Liver (tissue), 9 donors: ENCODE measurements around the gene GNB1L. TPM values are rescaled to one million over a fixed set of nuclear protein-coding genes. Genes with fewer than 3 reads are reported as not detected.

Experiments
- DNase-seq: peaks from one replicate; pipeline ENCODE4 v3.0.0-alpha.2; 2017; ENCODE audit warnings: low spot score
- H3K27ac ChIP-seq, 2 donors: one replicate each; pipeline ENCODE4 v1.7.0; 2013; ENCODE audit warnings: inconsistent platforms in 2 of 2, low read length in 2 of 2, control low read depth in 1 of 2, low read depth in 1 of 2, mild to moderate bottlenecking in 1 of 2
- H3K27me3 ChIP-seq, 4 donors: one replicate each; pipeline versions ENCODE4 v1.6.1 to v1.7.0; 2013; ENCODE audit warnings: low read length in 3 of 4, inconsistent platforms in 1 of 4, mild to moderate bottlenecking in 1 of 4, moderate library complexity in 1 of 4; ENCODE audit not compliant: control insufficient read depth in 4 of 4, insufficient read depth in 4 of 4
- H3K36me3 ChIP-seq, 4 donors: one replicate each; pipeline versions ENCODE4 v1.6.1 to v1.7.0; 2013; ENCODE audit warnings: low read length in 3 of 4, mild to moderate bottlenecking in 3 of 4, low read depth in 1 of 4, moderate library complexity in 1 of 4; ENCODE audit not compliant: control insufficient read depth in 4 of 4, insufficient read depth in 3 of 4
- H3K4me1 ChIP-seq, 4 donors: one replicate each; pipeline versions ENCODE4 v1.6.1 to v1.7.0; 2013; ENCODE audit warnings: low read length in 3 of 4, mild to moderate bottlenecking in 3 of 4, moderate library complexity in 1 of 4; ENCODE audit not compliant: control insufficient read depth in 4 of 4, insufficient read depth in 4 of 4
- H3K4me3 ChIP-seq, 3 donors: one replicate each; pipeline versions ENCODE4 v1.6.1 to v1.7.0; 2013; ENCODE audit warnings: low read length in 3 of 3, control low read depth in 1 of 3, low read depth in 1 of 3, mild to moderate bottlenecking in 1 of 3
- H3K9ac ChIP-seq, 2 donors: one replicate each; pipeline ENCODE4 v1.7.0; 2013; ENCODE audit warnings: low read length in 2 of 2, mild to moderate bottlenecking in 2 of 2, moderate library complexity in 2 of 2, control low read depth in 1 of 2, low read depth in 1 of 2
- H3K9me3 ChIP-seq, 4 donors: one replicate each; pipeline versions ENCODE4 v1.6.1 to v1.7.0; 2013; ENCODE audit warnings: low read length in 3 of 4; ENCODE audit not compliant: control insufficient read depth in 4 of 4
- ATF3 ChIP-seq: IDR thresholded peaks from 2 replicates; pipeline ENCODE4 v1.6.1; 2016; ENCODE audit warnings: antibody characterized with exemption
- CTCF ChIP-seq: fragments of 150-350 bp; IDR thresholded peaks from 2 replicates; pipeline ENCODE4 v1.5.1; 2017; ENCODE audit warnings: improper control_type of control experiment, low read depth, low read length; ENCODE audit not compliant: missing input control
- EGR1 ChIP-seq, 2 donors: IDR thresholded peaks; 2 replicates each; pipeline ENCODE4 v1.6.1; 2016 to 2018; ENCODE audit warnings: antibody characterized with exemption in 2 of 2, low read depth in 2 of 2
- FOXA1 ChIP-seq: IDR thresholded peaks from 2 replicates; pipeline ENCODE4 v1.6.1; 2016; ENCODE audit warnings: antibody characterized with exemption
- FOXA2 ChIP-seq: IDR thresholded peaks from 2 replicates; pipeline ENCODE4 v1.6.1; 2016; ENCODE audit warnings: antibody characterized with exemption
- GABPA ChIP-seq, 2 donors: IDR thresholded peaks in 1 of 2; conservative IDR thresholded peaks in 1 of 2; 2 replicates each; pipeline ENCODE4 v1.6.1; 2016; ENCODE audit warnings: antibody characterized with exemption in 2 of 2, mild to moderate bottlenecking in 1 of 2, moderate library complexity in 1 of 2
- HNF4A ChIP-seq, 2 donors: conservative IDR thresholded peaks; 2 replicates each; pipeline ENCODE4 v1.6.1; 2016; ENCODE audit warnings: antibody characterized with exemption in 2 of 2, mild to moderate bottlenecking in 2 of 2
- HNF4G ChIP-seq: IDR thresholded peaks from 2 replicates; pipeline ENCODE4 v1.6.1; 2016; ENCODE audit warnings: antibody characterized with exemption
- JUND ChIP-seq, 2 donors: IDR thresholded peaks; 2 replicates each; pipeline ENCODE4 v1.6.1; 2016; ENCODE audit warnings: antibody characterized with exemption in 2 of 2
- MAX ChIP-seq: IDR thresholded peaks from 2 replicates; pipeline ENCODE4 v1.6.1; 2016; ENCODE audit warnings: antibody characterized with exemption
- NR2F2 ChIP-seq: IDR thresholded peaks from 2 replicates; pipeline ENCODE4 v1.6.1; 2016; ENCODE audit warnings: antibody characterized with exemption
- RAD21 ChIP-seq, 2 donors: IDR thresholded peaks; 2 replicates each; pipeline ENCODE4 v1.6.1; 2016; ENCODE audit warnings: antibody characterized with exemption in 2 of 2, mild to moderate bottlenecking in 2 of 2
- REST ChIP-seq: IDR thresholded peaks from 2 replicates; pipeline ENCODE4 v1.6.1; 2016; ENCODE audit warnings: antibody characterized with exemption, mild to moderate bottlenecking
- RXRA ChIP-seq, 2 donors: IDR thresholded peaks; 2 replicates each; pipeline ENCODE4 v1.6.1; 2017 to 2018; ENCODE audit warnings: antibody characterized with exemption in 2 of 2, mild to moderate bottlenecking in 1 of 2
- SP1 ChIP-seq: IDR thresholded peaks from 2 replicates; pipeline ENCODE4 v1.6.1; 2018; ENCODE audit warnings: antibody characterized with exemption, mild to moderate bottlenecking
- TAF1 ChIP-seq: conservative IDR thresholded peaks from 2 replicates; pipeline ENCODE4 v1.6.1; 2016; ENCODE audit warnings: antibody characterized with exemption, mild to moderate bottlenecking
- YY1 ChIP-seq: IDR thresholded peaks from 2 replicates; pipeline ENCODE4 v1.6.1; 2016; ENCODE audit warnings: antibody characterized with exemption, mild to moderate bottlenecking
- ZBTB33 ChIP-seq: IDR thresholded peaks from 2 replicates; pipeline ENCODE4 v1.6.1; 2016; ENCODE audit warnings: antibody characterized with exemption
- WGBS: extraction: QIAGEN DNeasy Blood & Tissue Kit; methylation state at CpG from one replicate; pipeline ENCODE4 v1.1.7; 2013; 5-methylcytosine and 5-hydroxymethylcytosine counted together
- polyA plus RNA-seq, 2 donors: library from polyadenylated mRNA; stranded (reverse) in 1 of 2; unstranded in 1 of 2; fragments of 200-250 nt in 1 of 2; fragments of >200 nt in 1 of 2; fragmentation: Nextera tagmentation in 1 of 2; extraction: Ambion mirVana in 1 of 2; gene quantifications; one replicate each; pipeline versions ENCODE4 v1.2.1 to v1.2.3, GENCODE V29; 2013 to 2015
- total RNA-seq, 2 donors: library from RNA; depleted of rRNA; stranded (reverse); fragments of >200 nt; gene quantifications; one replicate each; pipeline ENCODE4 v1.2.3, GENCODE V29; 2014
- donor health status: healthy.
- donor health status: healthy.
- donor health status: healthy.
- donor health status: healthy.
- donor health status: healthy.

The GNB1L gene
- total and polyA plus RNA-seq, 4 donors: 1.5 to 3.6 (median 1.9) TPM

- TF ChIP-seq ZBTB33: no peak
- TF ChIP-seq FOXA2: no peak
- no peak for TF ChIP-seq YY1
- TF ChIP-seq HNF4G: no peak
- no peak for TF ChIP-seq EGR1 (IDR thresholded peaks at IDR 0.05; ENCODE audit: low read depth in 2 of 2)
- TF ChIP-seq GABPA (IDR thresholded peaks at IDR 0.05 in 1 of 2, conservative IDR thresholded peaks at IDR 0.05 in 1 of 2): no peak
- no peak for TF ChIP-seq ATF3
- no peak for TF ChIP-seq CTCF
- TF ChIP-seq SP1: no peak
- no peak for TF ChIP-seq RXRA (IDR thresholded peaks at IDR 0.05)
- no peak for TF ChIP-seq RAD21 (IDR thresholded peaks at IDR 0.05)
- TF ChIP-seq MAX: no peak
- no peak for TF ChIP-seq FOXA1
- TF ChIP-seq NR2F2: no peak
- no peak for TF ChIP-seq REST
- TF ChIP-seq TAF1: no peak
- no peak for TF ChIP-seq HNF4A (conservative IDR thresholded peaks at IDR 0.05)
- TF ChIP-seq JUND (IDR thresholded peaks at IDR 0.05): no peak
- H3K4me1 ChIP-seq: no peaks in the 10 kb centered on the region
- H3K36me3 ChIP-seq: peaks cover 0 to 10% (median 3%) of the 10 kb centered on the region in 4 donors
- no peaks in the 10 kb centered on the region for H3K27me3 ChIP-seq
- no peak for DNase-seq
- WGBS: 94% methylated on average over 18 of the region's 18 CpGs
- no peaks in the 10 kb centered on the region for H3K9me3 ChIP-seq
- H3K27ac ChIP-seq: no peak overlapping the region
- no peak overlapping the region for H3K9ac ChIP-seq
- H3K4me3 ChIP-seq: no peak overlapping the region
These were observed 22.4 kb upstream of the GNB1L start for GRCh38 chr22:19876941-19877625.
